ENCODE measurements around the gene PRKCE.
"Not testable (repeated sequence)": the region's sequence is repeated elsewhere in the genome, so short reads cannot be mapped to it uniquely, and the experiment has no call there.

Gene PRKCE

DNA sequence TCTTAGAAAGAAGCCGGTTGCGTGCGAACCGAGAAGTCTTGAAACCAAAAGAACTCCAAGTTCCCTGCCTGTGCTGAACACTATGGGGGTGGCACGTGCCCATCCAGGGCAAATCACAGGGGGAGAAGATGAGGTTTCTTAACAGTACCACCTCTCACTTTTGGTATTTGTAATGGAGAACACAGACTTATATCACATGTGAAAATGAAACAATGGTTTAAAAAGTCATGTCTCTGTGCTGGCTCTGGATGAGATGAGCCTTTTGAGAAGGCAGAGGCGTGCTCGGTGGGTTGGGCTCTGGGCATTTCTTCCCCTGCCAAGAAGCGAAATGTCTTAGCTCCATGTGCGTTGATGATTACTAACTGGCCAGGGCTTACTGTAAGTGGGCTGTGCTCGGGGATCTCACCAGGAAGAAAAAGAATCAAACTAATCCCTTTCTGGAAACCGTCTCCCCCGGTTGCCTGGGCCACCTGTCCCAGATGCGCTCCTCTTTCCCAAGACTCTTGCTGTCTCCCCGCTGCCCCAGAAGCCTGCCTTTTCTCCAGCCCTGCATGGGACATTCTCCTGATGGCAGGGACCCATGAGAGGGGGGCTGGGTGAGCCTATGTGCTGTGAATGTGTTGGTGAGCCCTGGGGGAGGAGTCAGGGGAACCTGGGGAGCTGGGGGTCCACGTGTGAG is 252.9 kb downstream of the PRKCE start:
- no peak for DNase-seq (ENCODE audit: low read depth in 2 of 2, low spot score in 1 of 2)

DNA sequence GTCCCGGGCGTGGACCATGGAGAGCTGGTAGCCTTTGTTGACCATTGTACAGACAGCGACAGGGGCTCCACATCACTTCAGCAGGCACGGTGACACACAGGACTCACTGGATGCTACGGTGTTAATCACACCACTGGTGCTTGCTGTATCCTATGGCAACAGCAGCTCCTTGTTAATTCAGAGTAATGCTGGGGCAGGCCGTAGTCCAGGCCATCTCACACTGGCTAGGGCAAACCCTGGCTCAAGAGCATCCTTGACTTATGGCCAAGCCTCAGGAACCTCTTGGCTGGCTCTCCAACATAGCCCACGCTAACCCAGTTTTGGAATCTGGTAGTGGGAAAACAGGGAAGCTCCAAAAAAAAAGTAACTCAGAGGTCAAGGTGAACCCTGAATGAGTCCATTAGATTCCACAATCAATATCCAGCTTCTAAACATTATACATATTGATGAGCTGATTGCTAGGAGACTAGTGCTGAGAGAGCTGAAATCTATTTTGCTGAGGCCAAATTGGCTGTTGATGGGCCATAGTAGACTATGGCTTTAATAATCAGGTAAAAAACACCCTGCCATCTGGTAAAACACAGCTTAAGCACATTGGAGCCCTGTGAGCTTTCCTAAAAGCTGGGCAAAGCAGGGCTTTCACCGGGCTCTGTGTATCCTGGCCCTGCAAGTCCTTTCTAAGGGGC is 253.6 kb downstream of the PRKCE start:
- DNase-seq (ENCODE audit: low read depth in 2 of 2, low spot score in 1 of 2) = no peak

DNA sequence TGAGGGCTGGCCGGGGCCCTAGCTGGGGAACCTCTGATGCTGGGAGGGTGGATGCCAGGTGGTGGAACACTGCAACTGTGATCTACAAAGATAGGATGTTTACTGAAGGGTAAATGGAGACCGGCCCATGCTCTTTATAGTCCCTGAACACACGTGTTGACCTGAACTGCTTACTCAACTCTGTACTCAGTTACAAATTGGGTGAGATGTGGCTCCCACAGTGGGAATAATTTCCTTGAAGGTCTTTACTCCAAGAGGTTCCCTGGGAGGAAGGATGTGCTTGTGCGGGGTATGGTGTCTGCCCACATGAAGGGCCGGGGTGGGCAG is 254.1 kb downstream of the PRKCE start:
- DNase-seq (ENCODE audit: low read depth in 2 of 2, low spot score in 1 of 2) = no peak

- no peak for DNase-seq (ENCODE audit: low read depth in 2 of 2, low spot score in 1 of 2)
Observed at GRCh38 chr2:45907592-45907991, 256.1 kb downstream of the PRKCE start.

GRCh38 chr2:45908316-45909170 is 257.1 kb downstream of the PRKCE start:
- DNase-seq (ENCODE audit: low read depth in 2 of 2, low spot score in 1 of 2) = no peak

- no peak for DNase-seq (ENCODE audit: low read depth in 2 of 2, low spot score in 1 of 2)
Observed at GRCh38 chr2:45909171-45909565, 257.7 kb downstream of the PRKCE start.

DNA sequence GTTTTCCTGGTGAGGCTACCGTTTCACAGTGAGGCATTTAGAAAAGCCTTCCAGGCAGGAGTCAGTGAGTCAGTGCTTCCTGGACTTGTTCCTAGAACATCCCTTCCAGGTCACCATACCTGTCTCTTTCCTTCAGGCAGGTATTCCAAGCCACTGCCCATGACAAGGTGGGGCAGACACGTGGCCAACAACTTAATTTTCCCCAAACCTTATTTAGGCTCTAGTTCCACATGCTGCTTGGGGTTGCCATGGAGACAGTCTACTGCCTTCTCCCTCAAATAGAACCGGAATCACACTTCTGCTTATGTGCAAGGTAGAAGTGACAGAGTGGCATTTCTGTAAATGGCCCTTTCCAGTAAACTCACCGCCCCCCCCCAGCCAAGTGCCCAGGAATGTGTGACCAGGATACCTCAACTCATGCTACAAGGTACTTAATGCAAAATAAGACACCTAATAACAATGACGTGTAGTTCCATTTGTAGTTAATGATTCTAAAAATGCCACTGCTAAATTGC is 258.3 kb downstream of the PRKCE start:
- no peak for DNase-seq (ENCODE audit: low read depth in 2 of 2, low spot score in 1 of 2)

GRCh38 chr2:45910473-45911060 is 259.1 kb downstream of the PRKCE start:
- no peak for DNase-seq (ENCODE audit: low read depth in 2 of 2, low spot score in 1 of 2)

- DNase-seq (ENCODE audit: low read depth in 2 of 2, low spot score in 1 of 2) = no peak
Observed at GRCh38 chr2:45911538-45911937, 260.1 kb downstream of the PRKCE start.

DNA sequence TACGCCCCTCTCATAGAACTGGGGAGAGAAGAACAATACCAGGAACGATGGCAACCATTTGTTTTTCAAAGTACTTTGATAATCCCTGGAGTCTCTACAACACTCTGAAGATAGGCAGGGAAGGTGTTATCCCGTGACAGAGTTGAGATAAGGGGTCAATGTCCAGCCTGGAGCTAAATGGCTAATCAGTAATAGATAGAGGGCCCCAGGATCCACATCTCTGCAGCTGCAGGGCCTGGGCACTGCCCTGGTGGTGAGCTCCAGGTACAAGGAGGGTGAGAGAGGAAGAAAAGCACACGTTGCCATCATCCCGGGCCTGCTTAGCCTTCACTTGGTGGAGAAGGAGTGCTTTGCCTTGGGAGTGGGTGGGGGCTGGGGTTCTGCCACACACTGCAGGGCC is 260.6 kb downstream of the PRKCE start:
- DNase-seq (ENCODE audit: low read depth in 2 of 2, low spot score in 1 of 2) = no peak

DNA sequence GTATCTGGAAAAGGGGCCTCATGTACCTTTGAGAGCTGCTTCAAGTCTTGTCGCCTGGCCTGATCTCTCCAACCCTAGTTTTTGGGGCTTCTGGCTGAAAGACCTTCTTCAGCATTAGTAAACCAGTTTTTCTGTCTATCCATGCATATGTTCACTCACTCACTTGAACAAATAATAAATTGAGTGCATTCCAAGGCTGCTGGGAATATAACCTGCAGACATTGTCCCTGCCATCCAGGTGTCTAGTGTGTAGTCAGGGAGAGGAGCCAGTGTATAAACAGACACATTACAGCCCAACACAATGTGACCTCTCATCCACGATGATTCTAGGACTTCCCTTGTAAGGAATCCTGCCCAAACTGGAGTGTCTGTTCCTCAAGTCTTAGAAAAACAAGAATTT is 262.1 kb downstream of the PRKCE start:
- no peak for DNase-seq (ENCODE audit: low read depth in 2 of 2, low spot score in 1 of 2)

GRCh38 chr2:45915523-45915922 is 264.0 kb downstream of the PRKCE start:
- DNase-seq (ENCODE audit: low read depth in 2 of 2, low spot score in 1 of 2) = no peak

GRCh38 chr2:45917561-45918176 is 266.2 kb downstream of the PRKCE start:
- DNase-seq (ENCODE audit: low read depth in 2 of 2, low spot score in 1 of 2) = not testable (repeated sequence)

DNA sequence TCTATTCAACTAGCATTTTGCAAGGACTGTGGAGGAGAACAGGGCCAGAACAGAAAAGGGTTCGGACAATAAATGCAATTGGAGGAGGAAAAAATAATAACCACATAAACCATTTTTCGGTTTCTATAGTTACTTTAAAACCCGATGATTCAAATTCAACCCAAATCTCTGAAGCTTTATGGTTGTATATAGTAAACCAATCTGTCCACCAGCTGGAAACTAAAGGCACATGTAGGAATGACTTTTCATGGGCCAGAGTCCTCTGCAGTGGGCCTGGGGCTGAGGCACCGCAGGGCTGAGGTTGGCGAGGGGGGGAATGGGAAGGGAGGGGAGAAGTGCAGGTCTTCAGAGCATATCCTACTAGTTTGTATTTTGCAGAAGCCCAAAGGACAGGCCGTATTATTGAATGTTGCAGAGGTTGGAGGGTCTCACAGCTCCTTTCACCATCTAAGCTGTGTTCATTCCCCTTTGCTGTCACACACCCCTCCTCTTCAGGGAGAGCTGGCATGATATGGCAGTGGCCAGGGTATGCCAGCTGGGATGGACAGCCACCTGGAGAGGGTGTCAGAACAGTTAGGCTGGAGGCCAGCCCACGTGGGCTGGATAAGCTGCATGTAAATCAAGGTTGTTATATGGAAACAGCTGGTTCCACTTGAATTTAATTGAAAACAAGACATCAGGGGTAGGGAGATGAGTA is 267.1 kb downstream of the PRKCE start:
- DNase-seq (ENCODE audit: low read depth in 2 of 2, low spot score in 1 of 2) = no peak

DNA sequence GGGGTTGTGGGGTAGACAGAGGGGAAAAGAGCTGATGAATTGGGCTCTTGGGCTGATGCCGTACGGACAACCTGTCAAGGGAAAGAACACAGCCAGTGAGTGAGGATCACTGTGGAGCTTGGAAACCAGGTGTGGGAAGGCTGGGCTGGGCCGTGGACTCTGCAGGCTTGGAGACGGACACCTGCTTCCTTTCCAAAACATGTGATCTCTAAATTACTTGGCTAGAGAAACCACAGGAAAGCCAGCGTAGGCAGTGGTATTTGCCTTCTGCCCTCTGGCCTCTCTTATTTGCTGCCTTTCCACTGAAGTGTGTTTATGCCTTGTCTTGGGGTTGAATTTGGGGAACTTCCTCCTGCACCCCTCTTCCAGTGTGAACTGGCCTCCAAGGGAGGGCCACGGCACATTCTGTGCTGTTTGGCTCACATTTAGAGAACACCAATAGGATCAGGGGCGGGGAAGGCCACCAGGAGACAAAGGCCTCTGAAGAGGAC is 267.7 kb downstream of the PRKCE start:
- no peak for DNase-seq (ENCODE audit: low read depth in 2 of 2, low spot score in 1 of 2)

GRCh38 chr2:45919711-45920111 is 268.2 kb downstream of the PRKCE start:
- no peak for DNase-seq (ENCODE audit: low read depth in 2 of 2, low spot score in 1 of 2)

DNA sequence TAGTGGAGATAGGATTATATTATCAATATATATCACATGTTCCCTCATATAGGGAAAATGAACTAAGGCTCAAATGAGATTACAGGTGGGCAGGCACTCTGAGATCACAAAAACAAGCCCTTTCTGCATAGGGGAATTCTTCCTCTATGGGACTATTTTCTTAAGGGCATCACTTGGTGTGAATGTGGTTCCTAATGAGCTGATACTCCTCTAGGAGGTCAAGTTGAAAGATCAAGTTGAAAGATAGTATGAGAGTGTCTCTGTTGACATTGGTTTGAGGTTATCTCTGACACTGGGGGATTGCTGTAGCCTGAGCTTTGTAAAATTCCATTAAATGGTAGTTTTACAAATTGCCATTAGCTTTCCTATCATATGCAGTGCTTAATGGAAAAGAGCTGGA is 270.4 kb downstream of the PRKCE start:
- DNase-seq (ENCODE audit: low read depth in 2 of 2, low spot score in 1 of 2) = no peak

- no peak for DNase-seq (ENCODE audit: low read depth in 2 of 2, low spot score in 1 of 2)
Observed at GRCh38 chr2:45922577-45922988, 271.1 kb downstream of the PRKCE start.

- no peak for DNase-seq (ENCODE audit: low read depth in 2 of 2, low spot score in 1 of 2)
Observed at GRCh38 chr2:45923701-45924100, 272.2 kb downstream of the PRKCE start.

GRCh38 chr2:45925026-45925425 is 273.6 kb downstream of the PRKCE start:
- no peak for DNase-seq (ENCODE audit: low read depth in 2 of 2, low spot score in 1 of 2)
